ENCODE results near the gene NFATC4.
A peak's percentile ranks its signal among the peaks of the same experiment; 100 is the strongest.

The NFATC4 gene

GRCh38 chr14:24411443-24412389 lies 43.7 kb downstream of the NFATC4 start:
- DNase-seq, result peak; percentile 40

GRCh38 chr14:24414077-24414476 lies 46.1 kb downstream of the NFATC4 start:
- DNase-seq, result no peak

- no peak for DNase-seq
Observed at GRCh38 chr14:24414732-24415420, 46.9 kb downstream of the NFATC4 start.

- DNase-seq, result no peak
Observed at GRCh38 chr14:24415421-24416253, 47.7 kb downstream of the NFATC4 start.

DNA sequence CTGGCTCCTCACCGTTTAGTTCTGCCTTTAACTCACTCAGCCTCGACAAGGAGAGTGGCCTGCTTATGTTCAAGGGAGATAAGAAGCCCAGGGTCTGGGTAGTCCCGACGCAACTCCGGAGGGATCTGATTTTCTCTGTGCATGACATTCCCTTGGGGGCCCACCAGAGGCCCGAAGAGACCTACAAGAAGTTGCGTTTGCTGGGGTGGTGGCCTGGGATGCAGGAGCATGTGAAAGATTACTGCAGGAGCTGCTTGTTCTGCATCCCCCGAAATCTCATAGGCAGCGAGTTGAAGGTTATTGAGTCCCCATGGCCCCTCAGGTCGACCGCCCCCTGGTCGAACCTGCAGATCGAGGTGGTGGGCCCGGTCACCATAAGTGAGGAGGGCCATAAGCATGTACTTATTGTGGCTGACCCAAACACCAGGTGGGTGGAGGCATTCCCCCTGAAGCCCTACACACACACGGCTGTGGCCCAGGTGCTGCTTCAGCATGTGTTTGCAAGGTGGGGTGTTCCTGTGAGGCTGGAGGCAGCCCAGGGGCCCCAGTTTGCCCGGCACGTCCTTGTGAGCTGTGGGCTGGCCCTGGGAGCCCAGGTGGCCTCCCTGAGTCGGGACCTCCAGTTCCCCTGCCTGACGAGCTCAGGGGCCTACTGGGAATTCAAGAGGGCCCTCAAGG lies 48.4 kb downstream of the NFATC4 start:
- no peak for DNase-seq

- no peak for DNase-seq
Observed at GRCh38 chr14:24416932-24417619, 49.1 kb downstream of the NFATC4 start.

DNA sequence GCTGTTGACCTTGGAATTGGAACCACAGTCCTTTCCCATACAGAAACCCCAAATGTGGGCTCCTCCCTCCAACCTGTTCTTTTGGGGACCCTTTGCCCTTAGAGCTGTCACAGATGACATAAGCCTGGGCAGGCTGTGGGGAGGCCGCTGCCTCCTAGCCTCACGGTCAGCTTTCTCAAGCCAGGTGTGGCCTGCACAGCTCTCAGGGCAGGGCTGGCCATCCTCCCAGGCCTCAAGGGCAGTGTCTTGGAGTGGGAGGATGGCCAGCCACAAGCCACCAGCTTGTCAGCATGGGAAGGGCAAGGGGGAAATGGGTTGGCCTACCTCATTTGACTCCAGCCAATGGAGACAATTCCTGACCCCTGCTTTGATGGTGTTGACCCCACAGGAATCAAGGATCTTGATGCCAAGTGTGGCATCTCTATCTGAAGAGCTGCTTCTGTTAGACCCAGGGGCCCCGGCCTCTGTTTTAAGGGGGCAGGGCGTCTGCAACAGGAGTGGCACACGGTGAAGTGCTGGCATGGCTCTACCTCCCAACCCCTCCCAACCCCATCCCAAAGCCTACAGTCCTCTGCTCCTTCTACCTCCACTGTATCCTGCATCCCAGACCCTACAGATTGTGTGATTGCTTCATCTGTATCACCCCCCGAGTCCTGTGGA lies 50.0 kb downstream of the NFATC4 start:
- DNase-seq, result no peak

GRCh38 chr14:24418492-24418873 lies 50.5 kb downstream of the NFATC4 start:
- DNase-seq, result no peak

DNA sequence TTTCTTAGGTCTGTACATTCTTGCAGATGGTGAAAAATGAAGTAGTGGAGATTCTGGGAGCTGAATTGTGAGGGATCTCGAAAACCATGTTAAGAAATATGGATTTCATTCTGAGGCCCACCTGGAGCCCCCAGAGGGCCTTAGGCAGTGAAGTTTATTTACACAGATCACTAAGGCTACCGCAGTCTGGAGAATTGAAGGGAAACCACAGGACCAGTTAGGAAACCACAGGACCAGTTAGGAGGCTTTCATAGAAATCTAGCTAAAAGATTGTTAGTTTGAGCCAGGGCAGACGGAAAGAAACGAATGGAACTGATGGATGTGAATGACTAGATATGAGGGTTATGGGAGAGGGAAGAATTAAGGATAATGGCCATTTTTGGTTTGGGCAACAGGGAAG lies 54.3 kb downstream of the NFATC4 start:
- no peak for DNase-seq

GRCh38 chr14:24422694-24423601 lies 55.0 kb downstream of the NFATC4 start:
- DNase-seq, result no peak

DNA sequence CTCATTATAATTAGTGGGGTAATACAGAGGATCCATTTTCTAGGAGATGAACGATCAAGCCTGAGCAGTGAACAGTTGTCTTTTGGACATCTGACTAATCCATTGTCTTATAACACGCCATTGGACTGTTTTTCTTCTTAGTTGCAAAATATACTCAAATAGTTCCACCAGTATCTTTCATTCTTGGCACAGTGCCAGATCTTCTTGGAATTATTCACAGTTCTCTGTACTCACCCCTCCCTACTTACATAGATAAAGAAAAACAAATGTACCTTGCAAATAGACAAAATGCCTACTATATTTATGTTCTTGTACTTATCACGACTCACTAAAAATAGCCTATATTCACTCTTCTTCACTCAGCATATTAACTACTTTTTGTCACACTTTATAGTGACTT lies 57.7 kb downstream of the NFATC4 start:
- no peak for DNase-seq

DNA sequence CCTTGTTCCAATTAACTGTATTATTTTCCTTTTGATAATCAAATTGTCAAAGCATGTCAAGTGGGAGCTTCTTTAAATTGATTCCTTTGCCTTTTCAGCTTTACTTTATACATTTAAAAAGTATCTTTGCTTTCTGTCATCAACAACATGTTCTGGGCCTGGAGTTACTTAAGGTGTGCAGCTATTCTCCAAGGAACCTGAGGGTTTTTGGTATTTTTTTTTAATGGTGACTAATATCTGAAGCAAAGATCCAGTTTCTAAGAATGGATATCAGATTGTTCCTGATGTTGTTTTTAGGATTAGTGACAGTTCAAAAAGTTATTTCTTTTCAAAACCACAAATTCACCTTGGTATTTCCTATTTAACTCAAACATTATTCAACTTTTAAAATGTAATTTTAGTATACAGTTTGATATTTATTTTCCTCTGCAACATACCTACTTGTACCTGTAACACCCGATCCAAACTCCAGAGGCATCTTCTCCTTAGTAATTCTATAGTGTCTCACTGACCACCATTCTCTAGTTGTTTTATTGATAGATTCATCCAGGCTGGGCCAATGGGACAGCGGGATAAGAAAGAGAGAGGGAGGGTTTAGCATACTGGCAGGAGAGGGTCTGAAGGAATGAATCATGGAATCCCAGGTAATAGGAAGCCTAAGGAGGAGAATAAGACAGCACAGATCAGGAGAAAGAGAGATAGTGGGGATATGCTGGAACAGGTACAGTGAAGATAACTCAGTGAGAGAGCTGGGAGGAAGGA lies 58.3 kb downstream of the NFATC4 start:
- DNase-seq, result no peak

DNA sequence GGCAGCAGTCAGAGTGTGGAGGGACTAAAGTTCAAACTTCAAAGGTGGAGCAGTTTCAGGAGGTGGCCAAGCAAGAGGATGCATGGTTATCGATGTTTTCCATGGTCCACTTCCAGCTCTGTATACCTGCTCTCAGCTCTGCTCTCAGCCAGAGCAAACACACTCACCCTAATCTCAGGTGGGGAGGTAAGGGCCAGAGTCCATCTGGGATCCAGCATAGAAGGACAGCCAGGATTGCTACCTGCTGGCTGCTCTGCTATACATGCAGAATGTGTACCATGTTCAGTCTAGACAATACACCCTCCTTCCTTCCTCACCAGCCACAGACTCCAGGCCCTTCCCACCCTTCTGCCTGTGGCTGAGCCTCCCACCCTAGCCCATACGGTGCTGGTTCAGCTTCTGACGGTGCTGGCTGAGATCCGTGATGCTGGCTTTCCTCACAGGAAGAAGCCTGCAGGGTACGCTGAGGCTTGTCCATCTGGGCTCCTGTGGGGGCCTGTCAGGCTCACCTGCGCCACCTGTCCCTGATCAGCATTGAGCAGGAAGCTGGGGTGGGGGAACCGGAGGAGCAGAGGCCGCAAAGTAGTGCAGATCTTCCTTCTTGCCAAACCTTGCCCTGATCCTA lies 59.0 kb downstream of the NFATC4 start:
- peak; percentile 66 for DNase-seq

- DNase-seq, result no peak
Observed at GRCh38 chr14:24427537-24428508, 59.8 kb downstream of the NFATC4 start.

- DNase-seq, result no peak
Observed at GRCh38 chr14:24428628-24429394, 60.8 kb downstream of the NFATC4 start.
